H1 (cell line): ENCODE measurements around the gene MYO3A. TPM values are rescaled to one million over a fixed set of nuclear protein-coding genes. Genes with fewer than 3 reads are reported as not detected.

Experiments used
- CTCF ChIA-PET: fragments of 300-600 bp; sonication (Branson Sonifier 250); formaldehyde crosslinking; loops from one replicate; lab custom pipeline; 2021; ENCODE audit not compliant: partially characterized antibody; lab: Charles Lee
- POLR2A ChIA-PET: fragments of 300-600 bp; sonication (Branson Sonifier 250); formaldehyde crosslinking; loops from one replicate; lab custom pipeline; 2021; ENCODE audit warnings: inconsistent platforms; ENCODE audit not compliant: partially characterized antibody; lab: Charles Lee
- DNase-seq, 2 experiments: peaks; one replicate each; pipeline versions ENCODE4 v3.0.0 to v3.0.0-alpha.2; 2010 to 2022; ENCODE audit warnings: low spot score in 2 of 2, low read depth in 1 of 2, mixed read lengths in 1 of 2
- FAIRE-seq: peaks from 2 replicates; lab custom pipeline; 2011; peaks lifted over from hg19 to GRCh38; lab: Jason Lieb, UNC
- H2AFZ ChIP-seq: 2 replicates; pipeline ENCODE4 v1.8.1; 2012; ENCODE audit warnings: low read length, inconsistent platforms
- H2AK5ac ChIP-seq: 2 replicates; pipeline ENCODE4 v1.6.1; 2013; ENCODE audit warnings: low read depth, low read length
- H2BK120ac ChIP-seq: replicated peaks from 2 replicates; pipeline ENCODE3; 2013; ENCODE audit warnings: low read depth, low read length, inconsistent platforms
- H2BK12ac ChIP-seq: 2 replicates; pipeline ENCODE4 v1.6.1; 2013; ENCODE audit warnings: low read depth, low read length
- H2BK15ac ChIP-seq: 2 replicates; pipeline ENCODE4 v1.6.1; 2013; ENCODE audit warnings: low read length
- H2BK20ac ChIP-seq: 2 replicates; pipeline ENCODE4 v1.6.1; 2013; ENCODE audit warnings: low read length
- H2BK5ac ChIP-seq: 2 replicates; pipeline ENCODE4 v1.6.1; 2013; ENCODE audit warnings: low read depth, low read length
- H3K14ac ChIP-seq: 2 replicates; pipeline ENCODE4 v1.6.1; 2013; ENCODE audit warnings: inconsistent platforms; ENCODE audit not compliant: insufficient read length
- H3K18ac ChIP-seq: 2 replicates; pipeline ENCODE4 v1.6.1; 2013; ENCODE audit warnings: low read length; ENCODE audit errors: extremely low read depth
- H3K23ac ChIP-seq: 2 replicates; pipeline ENCODE4 v1.6.1; 2013; ENCODE audit warnings: inconsistent platforms; ENCODE audit not compliant: insufficient read length
- H3K23me2 ChIP-seq: 2 replicates; pipeline ENCODE4 v1.6.1; 2013; ENCODE audit warnings: low read depth, low read length
- H3K27ac ChIP-seq: 2 replicates; pipeline ENCODE4 v1.6.1; 2011; ENCODE audit warnings: low read depth, low read length, inconsistent platforms
- H3K27me3 ChIP-seq, 4 experiments: replicated peaks in 1 of 4; 1 replicate in 1 of 4; 2 replicates in 3 of 4; pipeline versions ENCODE4 v1.6.1 to v1.8.1; 2011 to 2013; ENCODE audit warnings: low read length in 3 of 4, mild to moderate bottlenecking in 3 of 4, inconsistent platforms in 2 of 4, mixed read lengths in 2 of 4, moderate library complexity in 1 of 4; ENCODE audit not compliant: control insufficient read depth in 3 of 4, insufficient read depth in 3 of 4; ENCODE audit errors: extremely low read depth in 1 of 4
- H3K36me3 ChIP-seq, 4 experiments: 2 replicates each; pipeline versions ENCODE4 v1.6.1 to v1.8.1; 2011 to 2013; ENCODE audit warnings: mild to moderate bottlenecking in 4 of 4, low read length in 3 of 4, moderate library complexity in 2 of 4, control low read depth in 1 of 4, inconsistent platforms in 1 of 4; ENCODE audit not compliant: insufficient read depth in 4 of 4, control insufficient read depth in 2 of 4
- H3K4ac ChIP-seq: replicated peaks from 2 replicates; pipeline ENCODE3; 2013; ENCODE audit warnings: low read length, low read depth, mixed read lengths, inconsistent platforms; ENCODE audit not compliant: insufficient read length
- H3K4me1 ChIP-seq, 4 experiments: replicated peaks in 1 of 4; 1 replicate in 1 of 4; 2 replicates in 3 of 4; pipeline versions ENCODE4 v1.6.1 to v1.8.1; 2011 to 2013; ENCODE audit warnings: low read length in 3 of 4, inconsistent platforms in 2 of 4, mixed read lengths in 1 of 4; ENCODE audit not compliant: insufficient read depth in 4 of 4, control insufficient read depth in 3 of 4
- H3K4me2 ChIP-seq, 2 experiments: 2 replicates each; pipeline versions ENCODE4 v1.6.1 to v1.8.1; 2011 to 2013; ENCODE audit warnings: low read depth in 2 of 2, low read length in 2 of 2, control low read depth in 1 of 2, inconsistent platforms in 1 of 2, mild to moderate bottlenecking in 1 of 2; ENCODE audit not compliant: insufficient read depth in 1 of 2
- H3K4me3 ChIP-seq, 4 experiments: fragments of 200-600, 300-600 bp in 1 of 4; sonication (generic), shearing (Covaris generic), sonication (Bioruptor Twin) in 1 of 4; 2 replicates each; pipeline versions ENCODE4 v1.5.1 to v1.8.1; 2011 to 2016; ENCODE audit warnings: low read length in 4 of 4, low read depth in 3 of 4, control low read depth in 2 of 4, inconsistent platforms in 2 of 4, mild to moderate bottlenecking in 2 of 4, mixed read lengths in 1 of 4, moderate library complexity in 1 of 4; ENCODE audit not compliant: insufficient read depth in 2 of 4; ENCODE audit errors: extremely low read depth in 1 of 4
- H3K56ac ChIP-seq: replicated peaks from 2 replicates; pipeline ENCODE3; 2013; ENCODE audit warnings: low read depth, mild to moderate bottlenecking, mixed read lengths, low read length, inconsistent platforms; ENCODE audit not compliant: insufficient read length
- H3K79me1 ChIP-seq: 2 replicates; pipeline ENCODE4 v1.6.1; 2013; ENCODE audit warnings: low read depth, low read length, control low read depth
- H3K79me2 ChIP-seq, 2 experiments: 2 replicates each; pipeline versions ENCODE4 v1.6.1 to v1.8.1; 2012 to 2013; ENCODE audit warnings: low read length in 2 of 2, mild to moderate bottlenecking in 2 of 2, inconsistent platforms in 1 of 2; ENCODE audit not compliant: insufficient read depth in 2 of 2, control insufficient read depth in 1 of 2
- H3K9ac ChIP-seq, 4 experiments: replicated peaks in 1 of 4; 1 replicate in 1 of 4; 2 replicates in 3 of 4; pipeline versions ENCODE4 v1.6.1 to v1.8.1; 2011 to 2013; ENCODE audit warnings: low read depth in 3 of 4, low read length in 3 of 4, control low read depth in 2 of 4, mild to moderate bottlenecking in 2 of 4, moderate library complexity in 2 of 4, inconsistent platforms in 1 of 4; ENCODE audit errors: extremely low read depth in 1 of 4
- H3K9me3 ChIP-seq, 2 experiments: 2 replicates each; pipeline versions ENCODE4 v1.6.1 to v1.8.1; 2012 to 2013; ENCODE audit warnings: mild to moderate bottlenecking in 2 of 2, moderate library complexity in 2 of 2, control low read depth in 1 of 2, inconsistent platforms in 1 of 2, low read depth in 1 of 2, low read length in 1 of 2, mixed read lengths in 1 of 2; ENCODE audit not compliant: insufficient read depth in 2 of 2
- H4K20me1 ChIP-seq, 2 experiments: replicated peaks in 1 of 2; 2 replicates each; pipeline versions ENCODE3 to v1.8.1; 2011 to 2013; ENCODE audit warnings: inconsistent platforms in 2 of 2, low read length in 2 of 2, mild to moderate bottlenecking in 1 of 2; ENCODE audit not compliant: insufficient read depth in 2 of 2, control insufficient read depth in 1 of 2
- H4K5ac ChIP-seq: 2 replicates; pipeline ENCODE4 v1.6.1; 2013; ENCODE audit warnings: low read length, low read depth, mixed read lengths, inconsistent platforms; ENCODE audit not compliant: insufficient read length
- H4K8ac ChIP-seq: 2 replicates; pipeline ENCODE4 v1.8.0; 2013; ENCODE audit warnings: mild to moderate bottlenecking, moderate library complexity, low read length, inconsistent platforms; ENCODE audit not compliant: insufficient read depth; ENCODE audit errors: extremely low read depth
- H4K91ac ChIP-seq: replicated peaks from 2 replicates; pipeline ENCODE3; 2013; ENCODE audit warnings: low read length, mixed read lengths, inconsistent platforms; ENCODE audit not compliant: insufficient read length
- WGBS, 2 experiments: shearing (Covaris generic) in 1 of 2; methylation state at CpG; one replicate each; pipeline versions ENCODE4 v1.1.6 to v1.1.7; 2013 to 2015; ENCODE audit warnings: low lambda C conversion rate in 2 of 2, mixed read lengths in 2 of 2, inconsistent platforms in 1 of 2, low coverage in 1 of 2, missing lambda C conversion rate in 1 of 2; ENCODE audit not compliant: insufficient replicate concordance in 2 of 2, insufficient coverage in 1 of 2, insufficient read length in 1 of 2; ENCODE audit errors: extremely low coverage in 1 of 2, missing lambda C conversion rate in 1 of 2; 5-methylcytosine and 5-hydroxymethylcytosine counted together
- polyA plus RNA-seq, 7 experiments: library from polyadenylated mRNA; depleted of rRNA in 3 of 7; stranded (reverse) in 5 of 7; unstranded in 2 of 7; fragments of >200 nt in 5 of 7; fragments of 200-250 nt in 2 of 7; gene quantifications; 1 replicate in 5 of 7; 2 replicates in 1 of 7; 4 replicates in 1 of 7; pipeline versions ENCODE4 v1.2.1 to v1.2.3, GENCODE V29; 2011 to 2013; ENCODE audit warnings: missing spikeins in 2 of 7, mixed read lengths in 2 of 7
- total RNA-seq: library from RNA; stranded (reverse); fragmentation: NEBNext Ultra II Directional; extraction: Animal tissue kit (Norgen Biotek cat#: 25700); gene quantifications from 2 replicates; pipeline ENCODE4 v1.2.1, GENCODE V29; 2021

The MYO3A gene
- total and polyA plus RNA-seq, 2 of the 8 experiments (the other 6 are each of a cell fraction or from before 2014, with no cell fraction given) = 3.9 to 5.3 TPM

GRCh38 chr10:26222563-26222962 is 288.5 kb downstream of the MYO3A start:
- CTCF ChIA-PET = interaction anchor here (0.6 kb wide), 1 partner anchor 465 kb away, joined by 6 read pairs; no protein-coding TSS in a partner anchor
- Histone ChIP-seq H3K36me3 (no peaks in the 10 kb centered on the region), H2BK15ac (no peak overlapping the region), H3K56ac (no peak overlapping the region), H2AFZ (no peak overlapping the region), H3K4ac (no peak overlapping the region), H2BK20ac (no peak overlapping the region), H3K14ac (no peak overlapping the region), H3K79me1 (no peaks in the 10 kb centered on the region; the same call in 1 of the 2 replicates), H3K4me1 (peaks cover 0 to 12% (median 3%) of the 10 kb centered on the region in 4 experiments; a peak in 5 of 7 replicates), H3K18ac (no peak overlapping the region), H2AK5ac (no peak overlapping the region), H3K27ac (no peak overlapping the region), H3K9ac (no peak overlapping the region), H3K27me3 (peaks cover 22 to 37% (median 28%) of the 10 kb centered on the region in 4 experiments), H4K20me1 (no peaks in the 10 kb centered on the region), H3K4me2 (no peak overlapping the region), H2BK12ac (peak overlapping the region; percentile 18; the same call in 1 of the 2 replicates), H3K23ac (no peak overlapping the region), H3K9me3 (no peaks in the 10 kb centered on the region), H3K4me3 (no peak overlapping the region), H4K91ac (no peak overlapping the region), H4K8ac (no peak overlapping the region), H3K23me2 (peaks cover 4% of the 10 kb centered on the region; the same call in 1 of the 2 replicates), H3K79me2 (no peaks in the 10 kb centered on the region), H2BK5ac (no peak overlapping the region), H2BK120ac (no peak overlapping the region), H4K5ac (no peak overlapping the region)
- FAIRE-seq (no peak), DNase-seq (no peak)
- WGBS, 2 experiments = 92% methylated on average over 3 of the region's 3 CpGs; no CpG with 5 or more reads in 1 of the 2 experiments
- POLR2A ChIA-PET = no interaction called here
